Posterior vena cava (tissue), 2 donors: ENCODE data around the gene SS18L1. TPM values are rescaled to one million over a fixed set of nuclear protein-coding genes. Genes with fewer than 3 reads are reported as not detected.
"Not testable (repeated sequence)": the region's sequence is repeated elsewhere in the genome, so short reads cannot be mapped to it uniquely, and the experiment has no call there.

Experiments used
- DNase-seq: peaks from one replicate; pipeline ENCODE4 v3.0.0-alpha.2; 2020; ENCODE audit warnings: low spot score
- intact Hi-C, 2 donors: fragments of 100-400 bp; cut with DNase I; formaldehyde crosslinking; loops; one replicate each; pipeline versions ENCODE4 v1.14.1 to v1.14.2; 2022 to 2023
- long read RNA-seq, 2 donors: library from polyadenylated mRNA; unstranded; transcript quantifications; one replicate each; pipeline ENCODE4 v2.0.0, GENCODE V29; 2020 to 2021
- total RNA-seq, 2 donors: library from RNA; stranded (reverse); fragmentation: NEBNext Ultra II Directional; extraction: Animal tissue kit (Norgen Biotek cat#: 25700); gene quantifications; one replicate each; pipeline ENCODE4 v1.2.1, GENCODE V29; 2021
- donor health status: DM: yes; HTN: yes; CAD: no.
- donor health status: DM: yes; HTN: yes; CAD: no.

The SS18L1 gene
- 10 to 100 TPM in 1 of 2 donors, 1 to 10 TPM in 1; 9.7 to 10.3 TPM for total RNA-seq
- long read RNA-seq, donor 1, partial matches to known transcripts = 1 of 1 reads
- long read RNA-seq, donor 1, other reads (novel, unspliced or antisense) = 0 of 1 reads
- long read RNA-seq, donor 2, full-length matches to known transcripts = 1 of 4 reads
- long read RNA-seq, donor 2, partial matches to known transcripts = 0 of 4 reads
- long read RNA-seq, donor 2, other reads (novel, unspliced or antisense) = 3 of 4 reads

- peak; percentile 96 for DNase-seq
- intact Hi-C loops = loop anchor here (2.0 to 5.0 kb wide), 2 partner anchors 77 to 126 kb away; no protein-coding TSS in a partner anchor
Measured at GRCh38 chr20:62143081-62143956, at the start of gene SS18L1, which contains the start of gene PSMA7. TSS of gene SS18L1 (plus strand) at chr20:62143769. CDS start at chr20:62143821, 52 bp downstream. TSS of gene PSMA7 (minus strand) at chr20:62143394. CDS start at chr20:62143303, 91 bp downstream.

GRCh38 chr20:62096421-62097380 lies 46.9 kb upstream of the SS18L1 start:
- no peak for DNase-seq
- intact Hi-C loops = no loop called here

GRCh38 chr20:62097881-62098407 lies 45.6 kb upstream of the SS18L1 start:
- DNase-seq = no peak
- intact Hi-C loops = no loop called here

GRCh38 chr20:62101078-62101477 lies 42.5 kb upstream of the SS18L1 start:
- intact Hi-C loops = no loop called here
- no peak for DNase-seq

- DNase-seq = no peak
- intact Hi-C loops = no loop called here
Measured at GRCh38 chr20:62103508-62104233, 39.9 kb upstream of the SS18L1 start.

GRCh38 chr20:62104234-62104789 lies 39.3 kb upstream of the SS18L1 start:
- no peak for DNase-seq
- intact Hi-C loops = no loop called here

GRCh38 chr20:62104791-62105345 lies 38.7 kb upstream of the SS18L1 start:
- intact Hi-C loops = no loop called here
- no peak for DNase-seq

GRCh38 chr20:62105592-62105991 lies 38.0 kb upstream of the SS18L1 start:
- intact Hi-C loops = no loop called here
- no peak for DNase-seq

GRCh38 chr20:62111148-62111547 lies 32.4 kb upstream of the SS18L1 start:
- intact Hi-C loops = no loop called here
- no peak for DNase-seq

GRCh38 chr20:62112368-62112767 lies 31.2 kb upstream of the SS18L1 start:
- intact Hi-C loops = no loop called here
- DNase-seq = no peak

GRCh38 chr20:62114894-62115293 lies 28.7 kb upstream of the SS18L1 start:
- intact Hi-C loops = no loop called here
- DNase-seq = no peak

GRCh38 chr20:62115800-62116407 lies 27.7 kb upstream of the SS18L1 start:
- DNase-seq, intact Hi-C loops: not testable (repeated sequence)

- intact Hi-C loops = no loop called here
- no peak for DNase-seq
Measured at GRCh38 chr20:62116558-62117361, 26.8 kb upstream of the SS18L1 start.

GRCh38 chr20:62117362-62117646 lies 26.3 kb upstream of the SS18L1 start:
- DNase-seq = no peak
- intact Hi-C loops = no loop called here

- no peak for DNase-seq
- intact Hi-C loops = no loop called here
Measured at GRCh38 chr20:62117658-62118057, 25.9 kb upstream of the SS18L1 start.

- intact Hi-C loops = no loop called here
- DNase-seq = no peak
Measured at GRCh38 chr20:62118113-62119043, 25.2 kb upstream of the SS18L1 start.
